GM18526 (cell line): ENCODE results near the gene GPRC5D.

Experiments used
- POLR2A ChIP-seq: IDR thresholded peaks from 3 replicates; pipeline ENCODE4 v1.6.1; 2011; ENCODE audit not compliant: insufficient read length; ENCODE audit errors: extremely low read depth

The GPRC5D gene

DNA sequence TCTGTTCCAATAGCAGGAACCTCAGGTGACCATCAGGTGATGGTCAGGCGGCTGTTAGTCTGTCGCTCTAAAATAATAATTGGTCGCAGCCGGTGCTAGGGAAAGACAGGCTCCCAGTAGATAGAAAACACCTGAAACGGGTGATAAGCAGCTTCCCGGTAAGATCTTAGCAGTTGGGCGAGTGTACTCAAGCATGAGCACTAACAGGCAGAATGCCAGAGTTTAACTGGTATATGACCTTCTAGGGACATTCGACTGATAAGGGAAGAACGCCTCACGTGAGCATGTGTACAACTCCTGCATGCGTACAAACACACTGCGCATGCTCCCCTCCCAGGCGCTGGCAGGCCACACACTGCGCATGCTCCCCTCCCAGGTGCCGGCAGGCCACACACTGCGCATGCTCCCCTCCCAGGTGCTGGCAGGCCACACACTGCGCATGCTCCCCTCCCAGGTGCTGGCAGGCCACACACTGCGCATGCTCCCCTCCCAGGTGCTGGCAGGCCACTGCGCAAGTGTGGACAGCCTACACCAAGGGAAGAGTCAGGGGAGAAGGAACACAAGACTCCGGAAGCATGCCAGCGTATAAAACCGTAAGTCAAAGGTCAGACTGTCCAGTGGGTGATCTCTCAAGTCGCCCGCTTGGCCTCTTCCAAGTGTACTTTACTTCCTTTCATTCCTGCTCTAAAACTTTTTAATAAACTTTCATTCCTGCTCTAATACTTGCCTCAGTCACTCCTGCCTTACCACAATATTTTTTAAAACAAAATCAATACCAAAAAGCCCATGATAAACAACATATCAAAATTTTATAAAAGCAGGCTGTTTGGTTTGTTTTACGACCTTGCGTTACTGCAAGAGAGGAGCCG is 24.5 kb downstream of the GPRC5D start:
- no peak for TF ChIP-seq POLR2A

DNA sequence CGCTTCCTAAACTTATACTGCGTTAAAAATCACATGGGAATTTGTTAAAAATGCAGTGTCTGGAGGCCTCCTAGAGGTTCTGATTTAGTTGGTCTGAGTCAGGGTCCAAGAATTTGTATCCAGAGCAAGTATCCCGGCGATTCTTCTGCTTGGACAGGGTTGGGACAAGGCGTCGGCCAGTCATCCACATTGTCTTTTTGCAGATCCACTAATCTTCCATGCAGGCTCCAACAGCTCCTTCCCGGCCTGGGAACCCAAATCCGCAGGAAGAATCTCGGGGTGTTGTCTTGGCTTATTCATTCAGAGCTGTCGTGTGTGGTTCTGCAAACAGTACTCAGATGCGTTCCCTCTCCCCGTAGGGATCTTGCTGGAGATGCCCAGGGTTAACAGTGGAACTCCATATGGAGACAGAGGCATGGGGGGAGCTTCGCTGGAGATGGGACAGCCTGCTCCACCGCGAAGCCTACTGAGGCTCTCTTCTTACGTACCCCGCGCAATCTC is 25.3 kb downstream of the GPRC5D start:
- TF ChIP-seq POLR2A = no peak

DNA sequence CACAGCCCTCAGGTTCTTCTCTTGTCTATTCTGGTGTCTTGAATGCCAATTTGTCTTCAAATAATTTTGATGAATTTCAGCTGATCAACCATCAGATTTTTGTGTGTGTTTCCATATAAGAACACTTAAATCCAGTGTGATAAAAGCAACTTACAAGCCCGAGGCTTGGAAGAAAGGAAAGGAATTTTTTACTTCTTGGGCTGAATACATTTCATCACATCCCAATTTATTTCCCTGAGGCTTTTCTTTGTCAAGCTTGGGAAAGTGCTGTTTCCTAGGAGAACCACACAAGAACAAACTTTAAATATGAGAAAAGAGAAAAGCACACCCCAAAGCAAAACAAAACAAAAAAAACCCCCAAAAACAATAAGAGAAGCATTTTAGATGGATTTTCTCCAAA is 26.6 kb downstream of the GPRC5D start:
- no peak for TF ChIP-seq POLR2A

DNA sequence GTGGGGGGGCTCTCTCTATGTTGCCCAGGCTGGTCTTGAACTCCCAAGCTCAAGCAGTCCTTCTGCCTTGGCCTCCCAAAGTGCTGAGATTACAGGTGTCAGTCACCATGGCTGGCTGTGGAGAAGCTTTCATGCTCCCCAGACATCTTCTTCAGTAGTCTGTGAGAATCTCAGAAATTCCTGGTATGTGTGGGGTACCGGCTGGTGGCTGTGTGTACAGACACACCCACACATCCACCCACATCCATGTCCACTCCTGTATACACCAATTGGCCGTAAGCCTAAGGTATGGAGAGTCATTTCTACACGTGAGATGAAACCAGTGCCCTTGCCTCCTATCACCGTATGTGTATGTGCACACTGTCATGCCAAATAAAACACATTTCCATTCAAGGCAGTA is 27.8 kb downstream of the GPRC5D start:
- no peak for TF ChIP-seq POLR2A

DNA sequence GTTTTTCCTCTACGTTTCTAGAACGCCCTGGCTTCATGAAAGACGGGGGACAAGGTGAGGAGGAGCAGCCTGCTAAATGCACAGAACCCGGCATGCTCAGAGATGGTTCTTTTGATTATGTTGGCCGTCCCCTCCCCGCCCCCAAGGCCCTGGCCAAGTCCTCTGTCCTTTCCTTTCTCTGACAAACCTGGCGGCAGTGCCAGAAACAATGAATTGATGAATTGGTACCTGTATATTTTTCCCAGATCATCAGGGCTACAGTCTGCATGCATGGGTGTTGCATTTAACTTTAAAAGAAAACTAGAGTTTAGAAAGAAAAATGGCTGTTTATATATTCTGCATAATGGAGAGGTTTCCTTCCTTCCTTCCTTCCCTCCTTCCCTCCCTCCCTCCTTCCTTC is 29.0 kb downstream of the GPRC5D start:
- no peak for TF ChIP-seq POLR2A

DNA sequence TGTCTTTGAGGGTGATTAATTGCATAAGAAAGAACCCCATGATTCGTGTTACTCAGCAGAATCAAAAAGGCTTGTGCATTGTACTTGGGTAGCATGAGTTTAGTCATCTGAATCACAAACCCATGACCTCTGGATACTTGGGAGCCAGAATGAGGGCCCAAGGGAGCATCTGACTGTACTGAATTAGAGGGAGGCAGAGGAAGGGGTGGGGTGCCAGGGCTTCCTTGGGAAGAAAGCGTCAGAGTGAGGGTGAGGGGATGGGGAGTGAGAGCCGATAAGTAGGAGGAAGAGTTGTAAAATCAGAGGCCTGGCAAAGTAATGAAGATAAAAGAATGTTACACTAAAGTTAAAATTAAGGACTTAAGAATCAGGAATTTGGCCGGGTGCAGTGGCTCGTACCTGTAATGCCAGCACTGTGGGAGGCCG is 29.8 kb downstream of the GPRC5D start:
- no peak for TF ChIP-seq POLR2A

DNA sequence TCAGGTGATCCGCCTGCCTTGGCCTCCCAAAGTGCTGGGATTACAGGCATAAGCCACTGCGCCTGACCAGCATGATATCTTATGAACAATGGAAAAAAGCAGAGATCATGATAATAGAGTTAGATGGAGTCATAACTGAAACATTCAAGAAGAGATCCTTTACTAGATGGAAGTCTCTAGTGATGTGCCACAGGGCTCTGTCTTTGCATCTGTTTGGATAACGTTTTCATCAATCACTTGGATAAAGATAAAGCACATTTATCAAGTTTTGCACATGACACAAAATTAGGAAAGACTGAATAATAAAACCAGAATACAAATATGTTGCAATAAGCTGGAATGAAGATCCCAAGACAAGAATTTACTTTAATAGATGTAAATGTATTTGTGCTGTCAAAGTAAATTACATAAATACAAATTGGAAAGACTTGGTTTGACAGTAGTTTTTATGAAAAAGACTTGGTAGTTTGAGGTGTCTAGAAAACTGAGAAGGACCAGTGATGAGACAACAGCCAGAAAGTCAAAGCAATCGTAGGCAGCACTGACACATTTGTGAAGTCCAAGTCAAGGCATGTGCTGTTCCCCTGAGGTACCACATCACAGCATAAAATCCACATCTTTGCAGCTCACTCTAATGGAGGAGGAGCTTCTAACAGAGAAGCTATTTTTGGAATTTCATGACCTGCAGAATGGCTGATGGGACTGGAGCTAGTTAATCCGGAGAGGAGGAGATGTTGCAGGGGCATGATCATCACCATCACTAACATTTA is 32.1 kb downstream of the GPRC5D start:
- no peak for TF ChIP-seq POLR2A

DNA sequence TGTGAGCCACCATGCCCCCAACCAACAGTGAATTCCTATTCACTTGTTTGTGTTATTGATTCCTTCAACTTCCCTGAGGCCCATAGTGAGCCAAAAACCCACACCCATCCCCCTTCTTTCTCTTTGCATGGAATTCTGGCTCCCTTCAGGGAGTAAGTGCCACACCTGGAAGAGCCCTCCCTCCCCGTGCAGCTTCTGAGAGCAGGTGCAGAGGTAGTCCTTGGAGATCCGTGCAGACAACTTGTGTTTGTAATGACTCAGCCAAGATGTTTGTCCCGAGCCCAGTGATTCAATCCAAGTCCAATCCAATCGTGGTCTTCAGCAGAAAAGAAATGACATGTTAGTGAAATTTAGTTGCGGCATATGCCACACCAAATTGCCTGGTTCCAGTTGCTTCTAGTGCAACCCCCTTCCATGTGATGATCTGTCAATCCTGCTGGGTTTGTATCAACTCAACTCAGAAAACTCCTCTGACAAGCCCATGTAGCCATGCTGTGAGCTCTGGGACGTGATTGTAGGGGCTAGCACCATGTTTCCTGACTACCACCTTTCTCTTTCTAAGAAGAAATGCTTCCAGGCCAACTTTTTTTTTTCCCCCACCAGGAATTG is 33.1 kb downstream of the GPRC5D start:
- TF ChIP-seq POLR2A = no peak

DNA sequence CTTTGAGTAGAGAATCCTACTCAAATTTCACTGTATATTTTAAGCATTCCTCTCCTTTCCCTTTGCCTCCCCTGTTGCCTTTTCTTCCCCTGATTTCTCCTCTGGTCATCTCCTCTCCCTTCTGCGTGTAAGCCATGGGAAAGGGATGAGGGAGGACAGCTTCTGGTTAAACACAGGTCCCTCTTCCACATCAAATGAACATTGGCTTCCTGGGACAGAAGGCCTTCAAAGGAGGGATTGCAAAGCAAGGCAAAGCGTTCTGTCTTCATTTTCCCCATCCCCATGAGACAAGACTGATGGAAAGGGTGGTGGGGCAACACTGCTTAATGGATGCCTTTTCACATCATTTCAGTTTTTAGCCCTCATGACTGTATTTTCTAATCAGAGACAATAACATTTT is 34.5 kb downstream of the GPRC5D start:
- TF ChIP-seq POLR2A = no peak

DNA sequence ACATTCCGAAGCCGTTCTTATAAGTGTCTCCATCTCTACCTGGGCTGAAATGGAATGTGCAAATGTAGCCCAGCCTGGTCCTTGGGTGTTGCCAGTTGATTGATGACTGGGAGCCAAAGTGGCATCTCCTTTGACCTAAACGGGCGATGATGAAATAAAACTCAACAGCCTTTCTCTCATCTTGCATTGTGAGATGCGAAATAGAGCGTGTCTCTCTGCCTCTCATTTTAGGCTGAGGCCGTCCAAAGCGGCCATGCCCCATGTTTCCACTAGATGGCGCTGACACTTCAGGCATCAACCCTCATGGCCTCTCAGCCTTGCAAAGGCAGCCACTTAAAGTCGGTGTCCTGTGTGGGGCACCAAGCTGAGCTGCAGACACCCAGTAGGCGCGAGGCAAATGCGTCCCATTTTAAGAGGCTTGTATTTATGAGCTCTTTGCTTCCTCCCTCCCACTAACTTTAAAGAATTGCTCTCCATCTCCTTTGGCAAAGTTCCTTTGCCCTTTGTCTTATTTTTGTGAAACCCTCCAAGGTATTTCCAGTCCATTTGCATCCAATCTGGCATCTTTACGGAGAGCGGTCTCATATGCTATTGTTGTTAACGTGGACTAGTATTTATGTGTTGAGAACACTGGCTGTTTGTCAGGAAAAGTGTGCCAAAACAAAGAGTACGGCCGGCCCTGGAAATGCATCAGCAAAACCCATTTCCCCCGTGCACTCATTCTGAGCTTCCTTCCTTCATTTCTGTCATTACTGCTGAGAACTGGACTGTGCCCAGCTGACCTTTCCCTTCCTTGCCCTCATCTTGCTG is 35.6 kb downstream of the GPRC5D start:
- TF ChIP-seq POLR2A = no peak

DNA sequence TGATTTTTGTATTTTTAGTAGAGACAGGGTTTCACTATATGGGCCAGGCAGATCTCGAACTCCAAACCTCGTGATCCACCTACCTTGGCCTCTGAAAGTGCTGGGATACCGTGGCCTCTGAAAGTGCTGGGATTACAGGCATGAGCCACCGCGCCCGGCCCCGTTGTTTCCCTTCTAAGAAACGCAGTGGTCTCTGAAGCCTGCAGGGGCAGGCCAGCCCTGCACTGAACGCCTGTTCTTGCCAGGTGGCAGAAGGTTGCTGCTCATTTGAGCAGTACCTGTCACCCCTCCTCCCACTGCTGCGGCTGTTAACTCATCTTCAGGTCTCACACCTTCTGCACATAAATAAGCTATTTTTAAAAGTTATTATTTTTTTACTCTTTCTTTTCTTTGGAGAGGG is 36.3 kb downstream of the GPRC5D start:
- no peak for TF ChIP-seq POLR2A

DNA sequence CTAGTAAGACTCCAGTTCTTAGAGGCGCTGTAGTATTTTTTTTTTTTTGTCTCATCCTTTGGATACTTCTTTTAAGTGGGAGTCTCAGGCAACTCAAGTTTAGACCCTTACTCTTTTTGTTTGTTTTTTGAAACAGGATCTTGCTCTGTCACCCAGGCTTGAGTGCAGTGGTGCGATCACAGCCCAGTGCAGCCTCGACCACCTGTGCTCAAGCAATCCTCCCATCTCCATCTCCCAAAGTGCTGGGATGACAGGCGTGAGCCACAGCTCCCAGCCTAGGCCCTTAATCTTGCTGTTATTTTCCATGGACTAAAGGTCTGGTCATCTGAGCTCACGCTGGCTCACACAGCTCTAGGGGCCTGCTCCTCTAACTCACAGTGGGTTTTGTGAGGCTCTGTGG is 39.3 kb downstream of the GPRC5D start:
- TF ChIP-seq POLR2A = no peak

DNA sequence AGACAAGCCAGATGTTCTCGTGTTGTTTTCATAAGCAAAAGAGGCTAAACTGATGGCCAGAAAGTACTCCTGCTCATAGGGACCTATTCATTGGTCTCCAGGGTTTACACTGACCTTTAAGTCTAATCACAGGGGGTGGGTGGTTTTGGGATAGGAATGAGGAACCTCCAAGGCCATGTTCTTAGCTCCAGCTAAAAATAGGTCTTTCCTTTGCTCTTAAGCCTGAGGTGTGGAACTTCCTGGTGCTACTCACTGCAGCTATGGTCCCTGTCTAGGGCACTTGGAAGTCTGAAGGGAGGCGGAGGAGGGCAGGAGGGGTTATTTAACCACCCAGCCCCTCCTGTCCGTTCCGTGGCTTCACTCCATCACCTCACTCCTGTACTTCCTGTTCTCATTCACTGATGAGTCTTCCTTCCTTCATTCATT is 42.0 kb downstream of the GPRC5D start:
- no peak for TF ChIP-seq POLR2A

DNA sequence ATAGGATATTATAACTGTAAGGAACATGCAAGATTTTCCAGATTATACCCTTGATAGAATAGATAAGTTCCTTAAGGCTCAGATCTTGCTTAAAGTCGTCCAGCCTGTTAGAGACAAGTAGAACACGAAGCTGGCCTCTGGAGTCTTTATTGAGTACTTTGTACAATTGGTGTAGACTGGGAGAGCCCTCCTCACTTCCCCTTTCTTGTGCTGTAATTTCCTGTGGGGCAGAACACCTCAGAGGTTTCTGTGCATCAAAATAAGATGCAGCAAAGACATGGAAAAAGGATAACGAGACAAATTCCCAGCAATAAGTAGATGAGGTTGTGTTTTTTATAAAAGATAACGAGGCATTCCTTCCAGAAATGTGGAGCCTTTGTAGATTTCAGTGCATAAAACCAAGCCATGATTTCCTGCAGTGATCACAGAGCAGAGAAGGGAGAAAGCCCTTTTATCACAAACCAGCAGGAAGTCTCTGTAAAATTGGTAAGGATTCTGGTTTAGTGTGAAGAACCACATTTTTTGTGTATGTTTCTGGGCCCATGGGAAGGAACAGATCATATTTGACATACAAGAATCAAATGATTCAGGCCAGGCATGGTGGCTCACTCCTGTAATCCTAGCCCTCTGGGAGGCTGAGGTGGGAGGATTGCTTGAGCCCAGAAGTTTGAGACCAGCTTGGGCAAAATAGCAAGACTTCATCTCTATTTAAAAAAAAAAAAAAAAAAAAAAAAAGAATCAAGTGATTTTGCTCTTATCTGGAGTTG is 42.6 kb downstream of the GPRC5D start:
- no peak for TF ChIP-seq POLR2A

DNA sequence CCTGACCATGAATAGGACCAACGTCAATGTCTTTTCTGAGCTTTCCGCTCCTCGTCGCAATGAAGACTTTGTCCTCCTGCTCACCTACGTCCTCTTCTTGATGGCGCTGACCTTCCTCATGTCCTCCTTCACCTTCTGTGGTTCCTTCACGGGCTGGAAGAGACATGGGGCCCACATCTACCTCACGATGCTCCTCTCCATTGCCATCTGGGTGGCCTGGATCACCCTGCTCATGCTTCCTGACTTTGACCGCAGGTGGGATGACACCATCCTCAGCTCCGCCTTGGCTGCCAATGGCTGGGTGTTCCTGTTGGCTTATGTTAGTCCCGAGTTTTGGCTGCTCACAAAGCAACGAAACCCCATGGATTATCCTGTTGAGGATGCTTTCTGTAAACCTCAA is 43.3 kb downstream of the GPRC5D start:
- TF ChIP-seq POLR2A = no peak

DNA sequence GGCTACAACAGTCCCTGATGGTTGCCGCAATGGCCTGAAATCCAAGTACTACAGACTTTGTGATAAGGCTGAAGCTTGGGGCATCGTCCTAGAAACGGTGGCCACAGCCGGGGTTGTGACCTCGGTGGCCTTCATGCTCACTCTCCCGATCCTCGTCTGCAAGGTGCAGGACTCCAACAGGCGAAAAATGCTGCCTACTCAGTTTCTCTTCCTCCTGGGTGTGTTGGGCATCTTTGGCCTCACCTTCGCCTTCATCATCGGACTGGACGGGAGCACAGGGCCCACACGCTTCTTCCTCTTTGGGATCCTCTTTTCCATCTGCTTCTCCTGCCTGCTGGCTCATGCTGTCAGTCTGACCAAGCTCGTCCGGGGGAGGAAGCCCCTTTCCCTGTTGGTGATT is 43.7 kb downstream of the GPRC5D start:
- no peak for TF ChIP-seq POLR2A
